GM19438 (cell line): ENCODE data around the gene SRMS.
A peak's percentile ranks its signal among the peaks of the same experiment; 100 is the strongest.
"Not testable (repeated sequence)": the region's sequence is repeated elsewhere in the genome, so short reads cannot be mapped to it uniquely, and the experiment has no call there.

ENCODE experiments used
- ATAC-seq: cut with Tn5 transposase; IDR thresholded peaks from one replicate; pipeline ENCODE4 v1.9.1; 2021; ENCODE audit warnings: low read depth; ENCODE audit not compliant: unreplicated experiment

SRMS gene

GRCh38 chr20:63567386-63568169 lies 20.0 kb upstream of the SRMS start:
- ATAC-seq = peak; percentile 74

GRCh38 chr20:63567136-63567385 lies 19.5 kb upstream of the SRMS start:
- ATAC-seq = no peak

GRCh38 chr20:63566395-63567135 lies 19.0 kb upstream of the SRMS start:
- no peak for ATAC-seq

DNA sequence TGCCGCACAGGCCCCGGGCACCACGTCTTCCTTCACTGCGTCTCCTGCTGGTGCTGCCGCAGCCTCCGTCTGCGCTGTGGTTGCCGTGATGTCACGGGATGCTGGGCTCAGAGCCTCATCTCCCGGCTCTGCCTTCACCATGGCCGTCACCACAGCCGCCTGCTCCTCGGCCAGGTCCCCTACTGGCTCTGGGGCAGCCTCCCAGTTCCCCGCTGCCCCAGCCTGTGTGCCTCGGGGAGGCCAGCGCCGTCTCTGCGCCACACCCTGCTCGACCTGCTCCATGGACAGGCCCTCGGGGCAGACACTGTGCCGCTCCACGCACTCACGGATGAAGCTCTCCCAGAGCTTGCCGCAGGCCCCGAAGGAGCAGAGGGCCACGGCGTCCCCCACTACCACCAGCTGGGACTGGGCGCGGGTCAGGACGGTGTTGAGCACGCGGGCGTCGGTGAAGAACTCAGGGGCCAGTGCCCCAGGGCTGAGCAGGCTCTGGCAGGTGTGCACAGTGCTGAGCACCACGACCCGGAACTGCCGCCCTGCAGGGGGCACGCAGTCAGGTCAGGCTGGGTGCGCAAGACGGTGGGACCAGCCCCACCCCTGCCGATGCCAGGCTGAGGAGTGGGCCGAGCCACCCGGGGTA lies 18.3 kb upstream of the SRMS start:
- ATAC-seq = no peak

GRCh38 chr20:63565021-63565698 lies 17.6 kb upstream of the SRMS start:
- ATAC-seq = no peak

- no peak for ATAC-seq
Measured at GRCh38 chr20:63564036-63564810, 16.7 kb upstream of the SRMS start.

DNA sequence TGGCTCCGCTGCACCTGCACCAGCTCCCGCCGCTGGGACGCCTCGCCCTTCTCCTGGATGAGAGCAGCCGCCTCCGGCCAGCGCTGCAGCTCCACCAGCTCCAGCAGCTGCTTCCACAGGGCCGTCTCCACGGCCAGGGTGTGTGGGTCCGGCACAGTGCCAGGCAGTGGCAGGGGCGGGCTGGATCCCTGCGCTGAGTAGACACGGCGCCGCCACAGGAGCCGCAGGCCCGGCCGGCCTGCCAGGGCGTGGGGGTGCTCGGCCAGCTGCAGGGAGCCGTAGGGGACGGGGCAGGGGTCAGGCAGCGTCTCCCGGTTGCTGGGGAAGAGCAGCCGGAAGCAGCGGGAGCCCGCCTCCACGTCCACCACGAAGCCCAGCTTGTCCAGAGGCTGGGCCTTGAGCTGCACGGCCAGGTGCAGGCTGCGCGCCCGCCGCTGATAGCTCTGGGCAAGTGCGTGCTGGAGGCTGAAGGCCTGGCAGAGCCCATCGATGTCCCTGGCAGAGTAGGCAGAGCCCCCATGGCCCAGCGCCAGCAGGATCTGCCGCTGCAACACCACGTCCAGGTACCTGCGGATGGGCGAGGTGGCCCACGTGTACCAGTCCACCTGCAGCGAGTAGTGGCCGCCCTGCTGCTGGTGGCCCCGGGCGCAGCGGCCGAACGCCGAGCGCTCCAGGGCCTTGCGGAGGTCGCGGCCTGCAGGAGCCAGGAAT lies 15.8 kb upstream of the SRMS start:
- no peak for ATAC-seq

DNA sequence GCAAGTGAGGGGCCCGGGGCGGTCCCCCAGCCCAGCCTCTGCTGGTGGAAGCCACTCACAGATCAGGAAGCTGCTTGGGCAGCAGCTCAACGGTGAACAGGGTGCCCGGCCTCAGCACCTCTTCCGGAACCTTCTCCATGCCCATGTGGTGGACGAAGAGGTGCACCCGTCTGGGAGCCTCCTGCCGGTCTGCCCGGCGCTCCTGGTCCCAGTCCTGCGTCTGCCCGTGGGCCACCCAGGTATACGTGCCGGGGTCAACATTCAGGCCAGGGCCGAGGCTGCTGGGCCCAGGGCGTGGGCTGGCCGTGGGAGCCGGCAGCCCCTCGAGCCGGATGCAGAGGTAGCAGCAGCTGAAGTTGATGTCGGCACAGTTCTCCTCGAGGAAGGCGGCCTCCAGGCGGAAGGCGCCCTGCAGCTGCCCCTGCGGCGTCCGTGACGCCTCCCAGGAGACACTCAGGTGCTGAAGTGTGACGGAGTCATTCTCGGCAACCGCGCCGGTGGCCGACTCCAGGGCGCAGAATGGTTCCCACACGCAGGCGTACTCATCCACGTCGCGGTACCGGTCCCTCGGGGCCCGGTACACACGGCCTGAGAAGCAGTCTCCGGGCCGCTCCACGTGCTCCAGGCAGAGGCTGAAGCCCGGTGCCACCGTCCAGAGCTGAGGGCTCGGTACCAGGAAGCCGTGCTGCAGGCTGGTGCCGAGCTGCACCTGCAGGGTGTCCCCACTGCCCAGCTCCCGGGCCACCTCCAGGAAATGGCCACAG lies 15.1 kb upstream of the SRMS start:
- no peak for ATAC-seq

DNA sequence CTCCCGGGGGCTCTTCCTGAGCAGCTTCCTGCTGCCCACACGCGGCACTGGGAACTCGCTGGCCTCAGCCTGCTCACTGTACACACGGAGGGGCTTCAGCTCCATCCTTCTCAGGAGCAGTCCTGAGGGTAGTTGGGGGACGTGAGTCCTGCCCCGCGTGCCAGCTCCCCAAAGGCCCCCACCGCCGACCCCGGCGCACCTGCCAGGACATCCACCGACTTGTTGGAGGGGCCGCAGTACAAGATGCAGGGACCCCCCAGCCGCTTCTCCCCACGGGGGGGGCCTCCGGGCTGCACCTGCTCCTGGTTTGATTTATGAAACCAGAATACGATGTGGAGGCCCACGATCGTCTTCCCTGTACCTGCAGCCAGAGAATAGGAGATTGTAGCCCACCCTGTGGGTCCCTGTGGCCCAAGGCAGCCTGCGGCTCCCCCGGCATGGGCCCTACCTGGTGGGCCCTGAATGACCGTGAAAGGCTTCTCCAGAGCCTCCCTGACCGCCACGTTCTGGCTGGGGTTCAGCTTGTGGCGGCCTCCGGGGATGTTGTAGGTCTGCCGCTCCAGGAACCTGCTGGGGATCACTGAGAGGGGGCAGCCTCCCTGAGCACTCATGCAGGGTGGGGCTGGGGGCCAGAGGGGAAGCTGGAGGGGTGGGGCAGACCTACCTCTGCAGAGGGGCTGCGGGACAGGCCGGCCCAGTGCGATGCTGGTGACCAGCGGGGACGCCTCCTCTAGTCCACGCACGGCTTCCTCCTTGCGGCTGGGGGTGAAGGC lies 14.3 kb upstream of the SRMS start:
- ATAC-seq = no peak

DNA sequence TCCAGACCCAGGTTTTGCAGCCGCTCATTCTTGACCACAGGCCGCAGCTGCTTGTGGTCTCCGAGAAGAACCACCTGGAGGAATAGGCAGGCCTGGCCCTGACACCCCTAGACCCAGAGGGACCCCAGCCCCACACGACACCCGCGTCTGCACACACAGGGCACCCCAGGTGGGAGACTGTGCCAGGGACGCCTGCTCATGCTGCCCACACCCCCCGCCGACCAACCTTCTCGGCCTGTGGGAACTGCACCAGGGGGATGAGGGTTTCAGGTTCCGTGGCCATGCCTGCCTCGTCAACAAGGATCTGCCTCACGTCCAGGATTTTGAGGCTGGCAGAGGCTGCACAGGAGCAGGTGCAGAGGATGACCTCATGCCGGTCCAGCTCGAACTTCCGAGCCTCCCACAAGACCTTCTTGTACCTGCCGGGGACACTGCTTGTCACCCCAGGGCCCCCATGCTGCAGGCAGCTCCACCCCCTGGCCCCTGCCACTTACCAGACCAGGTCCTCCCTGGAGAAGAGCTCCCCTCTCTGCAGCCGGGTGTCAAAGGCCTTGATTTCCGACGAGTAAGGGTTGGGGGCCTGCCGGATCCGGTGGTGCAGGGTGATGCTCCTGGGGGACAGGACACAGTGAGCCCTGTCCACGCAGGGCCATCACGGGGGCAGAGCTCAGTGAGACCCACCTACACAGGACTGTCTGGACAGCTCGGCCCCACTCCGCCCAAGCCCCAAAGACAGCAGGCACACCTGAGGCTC lies 13.5 kb upstream of the SRMS start:
- ATAC-seq = no peak

DNA sequence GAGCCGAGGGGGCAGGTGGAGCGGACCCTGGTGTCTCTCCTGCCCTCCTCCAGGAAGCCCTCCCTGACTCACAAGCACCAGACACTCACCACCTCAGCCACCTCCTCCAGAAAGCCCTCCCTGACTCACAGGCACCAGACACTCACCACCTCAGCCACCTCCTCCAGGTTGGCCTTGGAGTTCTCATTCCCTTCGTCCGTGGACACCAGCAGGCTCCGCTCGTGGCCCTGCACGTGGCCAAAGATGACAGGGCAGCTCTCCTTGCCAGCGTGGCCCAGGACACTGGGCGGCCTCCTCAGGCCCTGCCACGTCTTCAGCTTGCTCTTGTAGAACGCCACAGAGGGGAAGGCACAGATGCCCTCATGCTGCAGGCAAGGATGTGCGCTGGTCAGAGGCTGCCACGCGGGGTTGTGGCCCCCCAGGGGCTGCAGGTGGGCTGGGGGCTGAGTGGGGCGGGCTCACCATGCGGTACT lies 12.8 kb upstream of the SRMS start:
- ATAC-seq = no peak

GRCh38 chr20:63559485-63560332 lies 12.2 kb upstream of the SRMS start:
- not testable (repeated sequence) for ATAC-seq

- ATAC-seq = no peak
Measured at GRCh38 chr20:63558804-63559484, 11.4 kb upstream of the SRMS start.

- no peak for ATAC-seq
Measured at GRCh38 chr20:63557481-63557891, 9.9 kb upstream of the SRMS start.

DNA sequence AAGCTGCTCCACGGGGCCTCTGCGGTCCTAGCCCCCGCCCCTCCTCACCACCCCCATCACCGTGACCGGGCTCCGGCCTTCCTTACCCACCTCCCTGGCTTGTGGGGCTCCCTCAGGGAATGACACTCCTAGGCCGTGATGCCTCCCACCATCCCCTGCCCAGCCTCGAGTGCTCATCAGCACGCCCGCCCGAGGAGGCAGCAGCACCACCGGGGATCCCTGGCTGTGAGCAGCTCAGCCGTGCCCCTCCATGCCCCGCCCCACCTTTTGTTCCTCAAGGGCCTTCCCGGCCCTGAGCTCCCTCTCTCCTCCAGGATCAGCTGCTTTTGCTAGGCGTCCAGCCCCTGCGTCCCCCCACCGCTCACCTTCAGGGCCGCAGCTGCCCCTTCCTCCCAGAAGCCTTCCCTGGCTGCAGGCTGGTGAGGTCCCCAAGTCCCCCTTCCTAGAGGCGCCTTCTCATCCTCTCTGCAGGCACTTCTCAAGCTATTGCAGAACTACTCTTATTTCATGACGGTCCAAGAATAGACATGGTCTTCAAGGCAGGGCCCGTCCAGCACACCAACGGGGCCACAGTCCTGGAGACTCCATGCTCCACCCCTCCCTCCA lies 9.4 kb upstream of the SRMS start:
- ATAC-seq = no peak
